Pons (tissue), 1 donor: Measurements from ENCODE around the gene UBXN6.
A peak's percentile ranks its signal among the peaks of the same experiment; 100 is the strongest.

Source experiments
- DNase-seq: peaks from one replicate; pipeline ENCODE4 v3.0.0-alpha.2; 2016; ENCODE audit warnings: low spot score

Gene UBXN6, protein sequence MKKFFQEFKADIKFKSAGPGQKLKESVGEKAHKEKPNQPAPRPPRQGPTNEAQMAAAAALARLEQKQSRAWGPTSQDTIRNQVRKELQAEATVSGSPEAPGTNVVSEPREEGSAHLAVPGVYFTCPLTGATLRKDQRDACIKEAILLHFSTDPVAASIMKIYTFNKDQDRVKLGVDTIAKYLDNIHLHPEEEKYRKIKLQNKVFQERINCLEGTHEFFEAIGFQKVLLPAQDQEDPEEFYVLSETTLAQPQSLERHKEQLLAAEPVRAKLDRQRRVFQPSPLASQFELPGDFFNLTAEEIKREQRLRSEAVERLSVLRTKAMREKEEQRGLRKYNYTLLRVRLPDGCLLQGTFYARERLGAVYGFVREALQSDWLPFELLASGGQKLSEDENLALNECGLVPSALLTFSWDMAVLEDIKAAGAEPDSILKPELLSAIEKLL

DNA sequence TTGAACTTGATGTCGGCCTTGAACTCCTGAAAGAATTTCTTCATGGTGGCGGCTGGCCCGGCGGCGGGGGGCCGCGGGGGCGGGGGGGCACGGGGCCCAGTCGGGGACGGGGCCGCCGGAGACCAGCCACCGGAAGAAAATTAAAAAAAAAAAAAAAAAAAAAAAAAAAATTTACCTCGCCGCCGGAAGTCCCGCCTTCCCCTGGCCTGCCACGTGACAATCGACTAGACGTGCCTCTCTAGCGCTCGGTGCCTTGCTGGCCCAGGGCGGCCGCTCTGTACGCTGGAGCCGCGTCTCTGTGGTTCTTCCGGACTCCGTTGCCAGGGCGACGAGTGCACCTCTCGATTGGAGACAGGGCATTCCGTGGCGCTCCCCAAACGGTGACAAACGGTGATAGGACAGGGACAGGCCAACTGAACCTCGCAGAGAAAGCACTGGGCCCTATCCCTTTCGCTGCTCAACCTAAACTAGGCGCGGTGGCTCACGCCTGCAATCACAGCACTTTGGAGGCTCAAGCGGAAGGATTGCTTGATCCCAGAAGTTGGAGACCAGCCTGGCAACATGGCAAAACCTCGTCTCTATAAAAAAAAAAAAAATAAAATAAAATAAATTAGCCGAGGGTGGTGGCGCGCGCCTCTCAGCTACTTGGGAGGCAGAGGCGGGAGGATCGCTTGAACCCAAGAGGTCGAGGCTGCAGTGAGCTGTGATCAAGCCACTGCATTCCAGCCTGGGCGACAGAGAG, at the start of gene UBXN6:
UBXN6 (minus strand) TSS at position 141 of the 742 bp plus-strand sequence; CDS start at position 44, 97 bp downstream.
- DNase-seq, result peak; percentile 96

DNA sequence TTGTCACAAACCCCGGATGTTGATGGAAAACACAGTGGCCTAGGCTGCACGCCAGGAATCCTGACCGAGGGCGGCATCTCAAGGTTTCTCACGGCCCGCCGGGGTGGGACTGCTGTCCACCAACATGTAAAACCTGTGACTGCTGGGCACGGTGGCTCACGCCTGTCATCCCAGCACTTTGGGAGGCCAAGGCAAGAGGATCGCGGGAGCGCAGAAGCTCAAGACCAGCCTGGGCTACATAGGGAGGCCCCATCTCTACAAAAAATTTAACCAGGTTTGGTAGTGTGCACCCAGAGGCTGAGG, 49.5 kb upstream of the UBXN6 start:
- no peak for DNase-seq

DNA sequence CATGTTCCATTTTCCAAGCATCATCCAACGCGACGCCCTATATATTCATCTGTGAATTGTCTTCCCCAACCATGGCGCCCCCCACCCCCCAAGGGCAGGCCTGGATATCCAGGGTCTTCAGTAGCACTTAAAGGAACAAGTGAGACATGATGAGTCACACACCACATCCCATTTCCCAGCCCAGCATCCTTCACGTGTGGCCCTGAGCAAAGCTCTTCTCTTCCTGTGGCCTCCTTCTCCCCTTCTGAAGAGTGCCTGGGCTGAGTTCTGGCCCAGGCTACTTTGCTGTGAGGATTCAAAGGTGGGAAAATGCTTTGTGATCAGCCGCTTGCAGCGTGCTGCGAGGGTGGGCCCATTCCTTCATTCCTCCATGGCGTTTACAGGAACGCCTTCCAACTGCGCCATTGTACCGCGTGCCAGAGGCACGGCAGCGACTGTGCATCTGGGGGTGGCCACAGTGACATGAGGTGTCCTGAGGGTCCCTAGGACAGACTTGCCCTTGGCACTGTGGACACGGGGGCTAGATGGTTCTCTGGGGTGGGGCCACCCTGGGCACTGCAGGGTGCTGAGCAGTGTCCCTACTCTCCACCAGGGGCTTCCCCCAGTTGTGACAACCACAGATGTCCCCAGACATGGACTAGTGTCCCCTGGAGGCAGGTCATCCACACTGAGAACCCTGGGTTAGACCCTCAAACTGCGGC, 49.0 kb upstream of the UBXN6 start:
- no peak for DNase-seq

DNA sequence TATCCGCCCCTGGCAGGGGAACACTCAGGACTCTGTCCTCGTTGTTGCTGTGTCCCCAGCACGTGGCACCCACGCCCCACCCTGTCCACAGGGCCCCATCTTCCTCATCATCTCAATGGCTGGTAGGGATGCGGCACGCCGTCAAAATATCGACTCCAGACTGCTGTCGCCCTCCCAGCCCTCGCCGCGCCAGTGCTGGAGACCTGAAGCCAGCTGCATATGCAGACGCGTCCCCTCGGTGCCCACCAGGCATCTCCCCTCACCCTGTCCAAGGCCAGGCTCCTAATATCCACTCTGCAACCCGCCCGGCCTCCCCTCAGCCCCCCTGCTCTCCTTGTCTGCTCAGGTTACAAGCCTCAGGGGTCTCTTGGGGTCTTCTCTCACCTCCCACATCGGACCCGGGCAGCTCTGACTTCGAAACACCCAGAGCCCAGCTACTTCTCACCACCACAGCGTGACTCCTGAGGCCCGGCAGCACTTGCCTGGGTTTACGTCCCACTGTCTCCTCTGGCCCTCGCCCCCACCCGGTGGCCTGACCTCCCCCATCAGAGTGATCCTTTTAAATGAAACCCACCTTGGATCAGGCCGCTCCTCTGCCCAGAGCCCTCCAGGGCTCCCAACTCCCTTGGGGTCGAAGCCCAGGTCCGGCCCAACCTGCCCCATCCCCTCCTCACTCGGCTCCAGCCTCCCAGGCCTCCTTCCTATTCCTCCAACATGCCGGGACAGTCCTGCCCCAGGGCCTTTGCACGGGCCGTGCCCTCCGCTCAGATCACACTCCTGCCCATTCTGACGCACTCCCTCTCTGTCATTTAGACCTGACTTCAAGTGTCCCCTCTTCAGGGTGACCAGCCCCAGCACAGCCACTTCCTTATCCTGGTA, 48.2 kb upstream of the UBXN6 start:
- no peak for DNase-seq

DNA sequence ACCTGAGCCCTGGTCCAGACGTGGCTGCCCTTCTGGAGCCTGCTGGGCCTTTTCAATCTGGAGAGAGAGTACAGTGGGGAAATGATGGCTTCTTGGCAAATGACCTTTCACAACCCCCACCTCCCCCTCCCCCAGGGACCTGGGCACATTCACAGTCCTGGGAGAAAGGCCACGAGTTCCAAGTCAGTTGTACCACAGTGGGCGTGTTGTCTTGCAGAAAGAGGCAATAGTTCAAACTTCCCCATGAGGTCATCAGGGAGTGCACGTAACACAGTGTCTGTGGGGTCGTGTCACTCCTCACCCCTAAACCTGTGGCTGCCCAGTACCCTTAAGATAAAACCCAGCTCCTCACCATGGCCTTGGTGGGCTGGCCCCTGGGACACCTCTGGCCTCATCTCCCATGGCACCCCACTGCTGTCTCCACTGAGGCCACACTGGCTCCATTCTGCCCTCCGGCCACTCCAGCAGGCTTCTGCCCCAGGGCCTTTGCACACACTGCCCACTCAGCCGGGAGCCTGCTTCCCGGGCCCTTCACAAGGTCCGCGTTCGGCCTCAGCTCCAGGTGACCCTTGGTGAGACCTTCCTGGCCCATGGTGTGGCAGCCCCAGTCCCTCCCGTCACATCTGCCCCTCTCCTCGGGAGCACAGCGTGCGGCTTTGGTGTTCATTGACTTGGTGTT, 47.4 kb upstream of the UBXN6 start:
- no peak for DNase-seq

DNA sequence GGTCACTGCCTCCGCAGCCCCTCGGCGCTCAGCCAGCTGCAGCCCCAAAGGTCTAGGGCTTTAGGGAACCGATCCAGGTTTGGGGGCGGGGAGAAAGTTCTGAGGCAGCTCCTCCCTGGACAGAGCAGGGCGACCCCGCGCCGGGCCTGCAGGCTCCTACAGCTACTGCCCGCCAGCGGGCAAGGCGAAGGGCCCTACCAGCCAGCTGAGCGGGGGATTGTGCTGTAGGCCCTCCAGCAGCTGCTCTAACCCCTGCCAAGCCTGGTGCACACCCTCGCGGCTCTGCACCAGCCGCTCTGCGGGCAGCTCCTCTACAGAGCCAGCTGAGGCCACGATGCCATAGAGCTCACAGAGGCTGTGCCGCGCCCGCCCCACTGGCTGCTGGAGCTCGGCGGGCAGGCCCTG, 46.7 kb upstream of the UBXN6 start:
- peak; percentile 27 for DNase-seq

DNA sequence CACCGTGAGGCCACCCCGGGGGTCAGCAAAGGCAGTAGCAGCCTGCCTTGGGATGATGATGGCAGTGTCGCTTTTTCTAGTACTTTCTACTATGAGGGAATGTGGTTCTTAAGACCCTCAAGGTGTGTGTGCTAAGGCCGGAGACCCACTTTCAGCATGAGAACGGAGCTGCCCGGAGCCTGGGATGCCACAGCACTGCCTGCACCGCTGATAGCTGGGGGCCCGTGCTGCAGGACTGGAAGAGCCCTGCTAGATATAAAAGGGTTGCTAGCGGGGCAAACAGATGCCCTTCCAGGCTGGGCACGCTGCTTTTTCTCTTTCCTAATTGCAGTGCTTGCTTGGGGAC, 46.2 kb upstream of the UBXN6 start:
- no peak for DNase-seq

DNA sequence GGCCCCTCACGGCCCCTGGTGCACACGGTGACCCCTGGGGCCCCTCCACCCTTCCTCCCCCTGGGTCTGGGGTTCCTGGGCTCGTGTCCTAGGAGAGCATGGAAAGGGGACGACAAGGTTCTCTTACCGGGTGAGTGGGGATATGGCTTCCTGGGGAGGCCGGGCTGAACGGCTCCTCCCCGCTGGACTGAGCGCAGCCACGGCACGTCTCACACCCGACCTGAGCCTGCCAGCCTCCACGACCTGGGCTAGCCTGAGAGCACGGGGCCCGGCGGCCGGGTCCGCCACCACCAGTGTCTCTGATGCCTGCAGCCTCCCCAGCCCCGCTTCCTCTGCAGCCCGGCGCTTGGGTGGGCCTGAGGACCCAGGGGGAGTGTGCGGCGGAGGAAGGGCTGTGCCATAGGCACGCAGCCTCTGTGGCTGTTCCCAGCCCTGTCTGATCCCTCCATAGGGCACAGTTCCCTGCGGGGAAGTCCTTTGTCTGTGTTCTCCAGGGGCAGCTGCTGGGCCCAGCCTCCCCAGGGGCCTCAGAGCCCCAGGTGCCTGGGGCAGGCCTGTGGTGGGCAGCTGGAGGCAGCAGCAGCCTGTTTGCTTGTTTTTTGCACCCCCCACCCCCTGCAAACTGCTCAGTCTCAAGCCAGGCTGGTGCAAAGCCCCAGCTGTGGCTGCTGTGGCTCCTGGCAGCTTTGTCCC, 45.7 kb upstream of the UBXN6 start:
- no peak for DNase-seq

DNA sequence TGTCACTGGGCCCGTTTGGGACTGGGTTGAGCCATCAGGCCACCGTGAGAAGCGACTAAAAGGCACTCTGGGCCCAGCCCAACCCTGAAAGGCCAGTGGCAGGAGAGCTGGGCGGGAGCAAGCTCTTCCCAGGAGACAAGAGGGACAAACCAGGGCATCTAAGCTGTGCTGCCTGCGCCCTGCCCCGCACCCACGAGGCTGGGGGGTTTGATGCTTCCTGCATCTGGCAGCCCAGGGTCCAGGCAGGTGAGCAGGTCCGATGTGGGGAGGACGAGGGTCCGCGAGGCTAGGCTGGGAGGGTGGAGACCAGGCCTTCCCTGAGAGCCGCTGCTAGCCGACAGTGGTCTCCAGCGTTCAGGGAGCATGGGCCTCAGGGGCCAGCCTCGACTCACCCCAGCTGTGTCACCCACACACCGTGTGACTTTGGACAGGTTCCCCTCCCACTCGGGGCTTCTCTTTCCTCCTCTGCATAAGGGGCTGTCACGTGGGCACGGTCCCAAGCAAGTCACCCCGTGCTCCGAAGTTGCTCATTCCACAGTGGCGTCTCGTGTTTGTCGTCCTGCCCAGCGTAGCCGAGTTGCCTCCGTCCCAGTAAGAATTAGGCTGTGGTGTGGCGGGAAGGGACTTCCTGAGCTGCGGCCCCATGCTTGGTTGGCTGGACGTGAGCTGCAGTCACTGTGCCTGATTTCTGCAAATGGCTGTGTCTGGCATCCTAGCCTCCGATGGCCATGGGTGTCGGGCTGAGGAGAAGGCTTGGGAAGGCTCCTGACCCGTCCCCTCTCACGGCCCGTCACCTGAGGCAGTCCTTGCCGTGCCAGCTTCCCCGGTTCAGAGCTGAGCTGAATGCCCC, 44.9 kb upstream of the UBXN6 start:
- DNase-seq, result no peak

DNA sequence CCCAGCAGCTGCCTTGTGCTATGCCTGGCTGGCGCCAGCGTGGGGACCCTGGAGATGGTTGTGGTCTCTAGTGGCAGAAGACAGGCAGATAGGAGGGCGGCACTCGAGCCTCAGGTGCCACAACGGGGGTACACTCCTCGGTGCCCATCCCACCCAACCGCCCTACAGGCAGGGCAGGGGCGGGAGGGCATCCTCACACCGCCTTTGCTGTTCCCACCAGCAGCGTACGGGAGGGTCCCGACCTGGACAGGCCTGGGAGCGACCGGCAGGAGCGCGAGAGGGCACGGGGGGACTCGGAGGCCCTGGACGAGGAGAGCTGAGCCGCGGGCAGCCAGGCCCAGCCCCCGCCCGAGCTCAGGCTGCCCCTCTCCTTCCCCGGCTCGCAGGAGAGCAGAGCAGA, 44.1 kb upstream of the UBXN6 start:
- no peak for DNase-seq

DNA sequence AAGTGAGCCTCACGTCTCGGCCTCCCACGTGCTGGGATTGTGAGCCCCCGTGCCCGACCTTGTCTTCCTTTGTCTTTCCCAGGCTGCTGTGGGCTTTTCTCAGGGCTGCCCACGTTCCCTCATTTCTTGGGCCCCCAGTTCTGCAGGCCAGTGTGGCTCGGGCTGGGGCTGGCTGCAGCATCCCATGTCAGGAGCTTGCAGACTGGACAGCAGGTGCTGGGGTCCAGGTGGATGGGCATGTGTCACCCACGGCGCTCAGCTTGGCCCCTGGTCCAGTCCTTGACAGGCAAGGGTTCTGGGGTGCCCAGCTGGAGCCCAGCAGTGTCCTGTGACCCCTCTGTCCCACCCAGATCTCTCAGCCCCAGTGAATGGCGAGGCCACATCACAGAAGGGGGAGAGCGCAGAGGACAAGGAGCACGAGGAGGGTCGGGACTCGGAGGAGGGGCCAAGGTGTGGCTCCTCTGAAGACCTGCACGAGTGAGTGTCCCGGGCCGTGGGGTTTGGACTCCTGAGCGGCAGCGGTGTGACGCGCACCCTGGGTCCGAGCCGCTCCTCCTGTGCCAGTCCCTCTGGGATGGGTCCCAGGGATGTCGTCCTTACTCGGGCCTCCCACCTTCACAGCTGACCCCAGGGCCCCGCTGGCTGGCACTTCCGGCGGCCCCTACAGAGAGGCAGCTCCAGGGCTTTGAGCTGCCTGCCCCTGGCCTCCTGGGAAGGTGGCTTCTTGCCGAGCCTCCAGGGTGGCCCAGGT, 43.4 kb upstream of the UBXN6 start:
- DNase-seq, result no peak

DNA sequence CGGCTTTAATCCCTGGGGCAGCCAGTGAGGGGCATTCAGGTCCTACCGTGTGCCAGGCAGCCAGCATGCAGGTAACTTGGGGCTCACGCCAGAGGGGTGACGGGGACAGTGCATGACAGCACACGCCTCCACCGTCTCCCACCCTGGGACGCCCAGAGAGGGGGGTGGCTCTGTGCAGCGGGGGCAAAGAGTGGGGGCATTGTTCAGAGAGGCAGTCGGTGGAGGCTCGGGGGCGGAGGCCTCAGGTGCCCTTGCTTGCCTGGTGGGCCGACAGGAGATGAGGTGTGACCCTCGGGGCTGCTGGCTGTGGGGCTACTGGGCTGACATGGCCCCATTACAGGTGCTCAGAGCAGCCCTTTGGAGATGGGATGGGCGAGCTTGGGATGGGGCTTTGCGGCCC, 42.3 kb upstream of the UBXN6 start:
- no peak for DNase-seq

DNA sequence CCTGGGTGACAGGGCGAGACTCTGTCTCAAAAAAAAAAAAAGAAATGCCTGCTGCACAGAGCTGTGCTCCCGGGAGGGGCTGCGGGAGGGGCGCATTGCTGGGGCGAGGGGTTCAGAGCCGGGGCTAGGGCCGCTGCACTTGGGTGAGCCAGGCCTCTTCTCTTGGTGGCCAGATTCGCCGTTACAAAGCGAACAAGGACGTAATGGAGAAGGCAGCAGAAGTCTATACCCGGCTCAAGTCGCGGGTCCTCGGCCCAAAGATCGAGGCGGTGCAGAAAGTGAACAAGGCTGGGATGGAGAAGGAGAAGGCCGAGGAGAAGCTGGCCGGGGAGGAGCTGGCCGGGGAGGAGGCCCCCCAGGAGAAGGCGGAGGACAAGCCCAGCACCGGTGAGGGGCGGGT, 41.7 kb upstream of the UBXN6 start:
- no peak for DNase-seq

DNA sequence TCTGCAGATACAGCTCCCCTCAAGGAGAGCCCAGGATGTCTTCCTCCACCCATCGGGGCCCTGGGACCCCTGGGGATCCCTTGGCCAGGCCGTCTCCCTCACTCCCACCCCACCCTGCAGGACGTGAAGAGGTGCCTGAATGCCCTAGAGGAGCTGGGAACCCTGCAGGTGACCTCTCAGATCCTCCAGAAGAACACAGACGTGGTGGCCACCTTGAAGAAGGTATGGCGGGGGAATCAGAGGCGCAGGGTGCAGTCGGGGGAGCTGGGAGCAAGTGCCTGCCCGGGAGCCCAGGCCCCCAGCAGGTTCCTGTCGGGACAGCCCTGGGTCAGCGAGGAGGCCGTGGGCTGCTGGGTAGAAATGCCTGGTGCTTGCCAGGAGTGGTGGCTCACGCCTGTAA, 41.1 kb upstream of the UBXN6 start:
- no peak for DNase-seq

DNA sequence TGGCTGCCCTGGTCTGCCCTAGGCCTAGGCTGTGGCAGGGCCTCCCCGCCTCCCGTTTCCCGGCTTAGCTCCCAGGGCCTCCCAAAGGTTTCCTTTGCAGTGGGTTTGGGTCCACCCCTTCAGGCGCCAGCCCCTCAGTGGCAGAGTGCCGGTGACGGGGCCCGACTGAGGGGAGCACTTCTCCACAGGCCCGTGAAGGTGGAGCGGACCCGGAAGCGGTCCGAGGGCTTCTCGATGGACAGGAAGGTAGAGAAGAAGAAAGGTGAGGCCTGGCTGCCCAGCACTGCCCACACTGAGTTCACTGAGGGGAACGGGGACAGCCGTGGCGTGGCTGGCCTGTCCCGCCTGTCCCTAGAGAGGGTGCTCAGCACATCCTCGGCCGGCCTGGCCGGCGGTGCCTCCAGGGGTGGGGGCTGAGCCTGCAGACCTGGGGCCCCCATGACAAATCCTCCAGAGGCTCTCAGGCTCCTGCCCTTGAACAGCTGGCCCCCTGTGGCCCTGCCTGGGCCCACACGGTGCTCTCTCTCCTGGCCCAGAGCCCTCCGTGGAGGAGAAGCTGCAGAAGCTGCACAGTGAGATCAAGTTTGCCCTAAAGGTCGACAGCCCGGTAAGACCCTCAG, 40.3 kb upstream of the UBXN6 start:
- no peak for DNase-seq

DNA sequence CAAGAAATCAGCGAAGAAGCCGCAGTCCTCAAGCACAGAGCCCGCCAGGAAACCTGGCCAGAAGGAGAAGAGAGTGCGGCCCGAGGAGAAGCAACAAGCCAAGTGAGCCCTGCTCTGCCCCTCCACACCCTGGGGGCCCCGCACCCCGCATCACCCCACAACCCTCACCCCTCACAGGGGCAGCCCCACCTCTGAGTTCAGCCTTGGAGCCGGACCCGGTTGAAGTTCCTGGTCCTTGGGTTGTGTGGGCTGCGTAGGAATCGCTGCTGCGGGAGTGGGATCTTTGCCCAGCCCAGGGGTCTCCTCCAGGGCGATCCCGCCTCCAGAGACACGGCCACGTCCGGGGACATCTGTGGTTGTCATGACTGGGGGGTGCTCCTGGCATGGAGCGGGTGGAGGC, 38.7 kb upstream of the UBXN6 start:
- DNase-seq, result no peak

DNA sequence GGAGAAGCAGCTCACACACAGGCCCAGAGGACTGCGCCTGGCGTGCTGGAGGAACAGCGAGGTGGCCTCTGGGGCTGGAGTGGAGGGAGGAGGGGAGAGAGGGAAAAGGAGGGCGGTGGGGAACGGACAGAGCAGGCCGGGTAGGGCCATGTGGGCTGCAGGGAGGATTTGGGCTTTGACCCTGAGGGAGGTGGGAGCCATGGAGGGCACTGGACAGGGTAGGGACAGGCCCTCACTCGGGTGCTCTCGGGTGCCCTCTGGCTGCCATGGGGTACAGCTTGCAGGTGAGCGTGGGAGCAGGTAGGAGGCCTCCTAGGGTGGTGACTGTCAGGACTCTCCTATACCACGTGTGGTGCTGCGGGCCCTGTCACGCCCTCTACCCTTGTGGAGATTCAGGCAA, 37.9 kb upstream of the UBXN6 start:
- no peak for DNase-seq

DNA sequence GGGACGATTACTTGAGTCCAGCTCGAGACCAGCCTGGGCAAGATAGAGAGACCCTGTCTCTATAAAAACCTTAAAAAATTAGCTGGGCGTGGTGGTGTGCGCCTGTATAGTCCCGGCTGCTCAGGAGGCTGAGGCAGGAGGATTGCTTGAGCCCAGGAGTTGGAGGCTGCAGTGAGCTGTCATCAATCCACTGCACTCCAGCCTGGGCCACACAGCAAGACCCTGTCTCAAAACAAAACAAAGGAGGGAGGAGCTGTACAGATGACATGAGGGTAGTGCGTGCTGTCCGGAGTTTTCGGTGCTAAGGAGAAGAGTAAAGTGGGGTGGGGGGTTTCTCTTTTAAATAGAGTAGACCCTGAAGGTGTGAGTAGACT, 37.1 kb upstream of the UBXN6 start:
- DNase-seq, result no peak
